ENCODE results near the gene ASXL1. TPM values are rescaled to one million over a fixed set of nuclear protein-coding genes. Genes with fewer than 3 reads are reported as not detected.

ASXL1 gene
- total and polyA plus RNA-seq, 10 of the 15 experiments (the other 5 are each of a cell fraction or from before 2014, with no cell fraction given): 11.0 to 87.6 (median 56.8) TPM

DNA sequence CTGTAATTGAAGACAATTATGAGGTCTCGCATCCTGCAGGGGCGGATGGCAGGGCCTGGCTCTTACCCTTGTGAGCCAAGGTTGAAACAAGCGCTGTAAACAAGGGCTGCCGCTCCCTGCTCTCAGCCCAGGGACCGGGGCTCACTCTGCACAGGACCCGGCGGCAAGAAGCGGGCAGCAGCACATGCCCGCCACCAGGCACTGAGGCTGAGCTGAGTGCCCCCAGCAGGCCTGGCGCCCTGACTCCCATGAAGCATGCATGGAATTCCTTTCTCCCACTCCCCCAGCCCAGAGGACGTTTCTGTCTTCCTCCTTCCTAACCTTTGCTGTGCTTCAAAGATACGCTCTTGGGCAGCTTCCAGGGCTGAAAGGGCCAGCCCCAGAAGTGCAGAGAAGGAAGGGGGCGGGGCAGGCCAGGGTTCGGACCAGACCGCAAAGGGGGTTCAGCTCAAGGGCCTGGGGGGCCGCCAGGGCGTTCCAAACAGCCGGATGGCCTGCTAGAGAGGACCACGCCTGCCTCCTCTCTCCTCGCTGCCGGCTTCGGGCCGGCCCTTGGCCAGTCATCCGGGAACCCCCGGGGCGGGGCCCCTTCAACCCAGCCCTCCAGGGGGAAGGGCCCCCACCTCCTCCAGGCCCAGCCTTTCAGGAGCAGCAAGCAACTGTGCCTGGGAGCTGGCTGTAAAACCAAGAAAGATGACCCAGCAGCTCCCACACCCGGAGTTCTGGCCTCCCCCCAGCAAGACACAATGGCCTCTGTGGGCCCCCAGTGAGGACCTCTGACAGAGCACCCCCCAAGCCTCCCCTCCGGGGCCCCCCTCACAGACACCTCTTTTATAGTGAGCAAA is 117.1 kb downstream of the ASXL1 start:
- ChIA-PET CTCF (interaction anchor here (0.8 to 1.7 kb wide), 3 partner anchors 9 to 177 kb away, joined by 3 read pairs; no protein-coding TSS in a partner anchor), RAD21 (ENCODE audit: unreplicated experiment) (no interaction called here), POLR2A (no interaction called here), SMC1A (ENCODE audit: uncharacterized antibody, unreplicated experiment) (interaction anchor here (0.7 kb wide), 1 partner anchor 44 kb away, joined by 3 read pairs; no protein-coding TSS in a partner anchor)
- peaks cover 7% of the 10 kb centered on the region for H4K20me1 ChIP-seq (ENCODE audit: control insufficient read depth, insufficient read depth)
- no peak for DNase-seq (ENCODE audit: low read depth, low spot score)
- peak overlapping the region; percentile 60 for H2AFZ ChIP-seq (ENCODE audit: control insufficient read depth, low read depth, low read length)
- BruUV-seq (replicated peaks): no TSS peak
- WGBS (ENCODE audit: insufficient coverage, insufficient replicate concordance, low lambda C conversion rate, missing lambda C conversion rate): 33% methylated on average over 24 of the region's 28 CpGs
- intact Hi-C loops (cut with micrococcal nuclease; ENCODE audit: unreplicated experiment) (no loop called here), in situ Hi-C loops (cut with MboI) (no loop called here)
- H3K36me3 ChIP-seq (ENCODE audit: control insufficient read depth in 2 of 2, insufficient read depth in 2 of 2, low read length in 1 of 2): no peaks in the 10 kb centered on the region; a peak in 1 of 4 replicates
- TF ChIP-seq ZZZ3 (IDR thresholded peaks at IDR 0.05; ENCODE audit: control insufficient read depth, insufficient read length, low read depth) (no peak), EGR1 (IDR thresholded peaks at IDR 0.05; ENCODE audit: borderline replicate concordance in 1 of 2, low read depth in 2 of 2, low read length in 2 of 2) (0 out of 3 replicates have a peak, but pooled peaks of 1 of the 2 experiments have one; percentile 3), RUNX3 (IDR thresholded peaks at IDR 0.05; ENCODE audit: low read length) (0 out of 2 replicates have a peak, but pooled peaks have one; percentile 35), CREM (IDR thresholded peaks at IDR 0.05; ENCODE audit: low read depth) (0 out of 2 replicates have a peak, but pooled peaks have one; percentile 40)
- no peaks in the 10 kb centered on the region for H3K27me3 ChIP-seq (replicated peaks in 1 of 2; ENCODE audit: control insufficient read depth in 2 of 2, insufficient read depth in 2 of 2, low read length in 1 of 2)
- H3K4me2 ChIP-seq (ENCODE audit: control insufficient read depth, insufficient read depth): peak overlapping the region; percentile 55
- no peaks in the 10 kb centered on the region for H3K9me3 ChIP-seq (replicated peaks; ENCODE audit: control insufficient read depth, insufficient read depth, low read length)
- peak overlapping the region; percentile 39; the same call in 1 of the 2 replicates for H3K9ac ChIP-seq (ENCODE audit: control insufficient read depth, insufficient read depth, low read length)
- peaks cover 11% of the 10 kb centered on the region for H3K4me1 ChIP-seq (ENCODE audit: control insufficient read depth, insufficient read depth, low read length)
- no peaks in the 10 kb centered on the region for H3K79me2 ChIP-seq (ENCODE audit: control insufficient read depth, insufficient read depth, low read length)
- ATAC-seq: peak; percentile 81
- no peak overlapping the region for H3K27ac ChIP-seq (ENCODE audit: control insufficient read depth, insufficient read depth)
- no peak for FAIRE-seq
- H3K4me3 ChIP-seq: no peak overlapping the region
